Measurements from ENCODE around the gene CITED2.
"Not testable (repeated sequence)": the region's sequence is repeated elsewhere in the genome, so short reads cannot be mapped to it uniquely, and the experiment has no call there.

CITED2 gene

GRCh38 chr6:139364302-139364981 is 10.0 kb downstream of the CITED2 start:
- DNase-seq (ENCODE audit: low spot score) = peak; percentile 20

GRCh38 chr6:139363797-139364196 is 10.7 kb downstream of the CITED2 start:
- not testable (repeated sequence) for DNase-seq (ENCODE audit: low spot score)

- not testable (repeated sequence) for DNase-seq (ENCODE audit: low spot score)
Observed at GRCh38 chr6:139363123-139363522, 11.3 kb downstream of the CITED2 start.

GRCh38 chr6:139361211-139361610 is 13.2 kb downstream of the CITED2 start:
- DNase-seq (ENCODE audit: low spot score) = no peak

GRCh38 chr6:139356924-139357323 is 17.5 kb downstream of the CITED2 start:
- DNase-seq (ENCODE audit: low spot score) = no peak

- DNase-seq (ENCODE audit: low spot score) = no peak
Observed at GRCh38 chr6:139355777-139356445, 18.5 kb downstream of the CITED2 start.

GRCh38 chr6:139355172-139355571 is 19.3 kb downstream of the CITED2 start:
- no peak for DNase-seq (ENCODE audit: low spot score)

- no peak for DNase-seq (ENCODE audit: low spot score)
Observed at GRCh38 chr6:139354189-139354588, 20.3 kb downstream of the CITED2 start.

GRCh38 chr6:139349464-139350020 is 24.9 kb downstream of the CITED2 start:
- no peak for DNase-seq (ENCODE audit: low spot score)

GRCh38 chr6:139346392-139346791 is 28.1 kb downstream of the CITED2 start:
- no peak for DNase-seq (ENCODE audit: low spot score)

- DNase-seq (ENCODE audit: low spot score) = no peak
Observed at GRCh38 chr6:139344186-139344963, 30.1 kb downstream of the CITED2 start.

GRCh38 chr6:139343052-139343750 is 31.2 kb downstream of the CITED2 start:
- no peak for DNase-seq (ENCODE audit: low spot score)

- no peak for DNase-seq (ENCODE audit: low spot score)
Observed at GRCh38 chr6:139341060-139341459, 33.4 kb downstream of the CITED2 start.

- DNase-seq (ENCODE audit: low spot score) = no peak
Observed at GRCh38 chr6:139338795-139339194, 35.7 kb downstream of the CITED2 start.

GRCh38 chr6:139337830-139338229 is 36.6 kb downstream of the CITED2 start:
- DNase-seq (ENCODE audit: low spot score) = no peak

GRCh38 chr6:139337001-139337400 is 37.4 kb downstream of the CITED2 start:
- no peak for DNase-seq (ENCODE audit: low spot score)

GRCh38 chr6:139336488-139336887 is 38.0 kb downstream of the CITED2 start:
- DNase-seq (ENCODE audit: low spot score) = no peak

GRCh38 chr6:139335447-139336210 is 38.8 kb downstream of the CITED2 start:
- no peak for DNase-seq (ENCODE audit: low spot score)

- peak; percentile 46 for DNase-seq (ENCODE audit: low spot score)
Observed at GRCh38 chr6:139334806-139335446, 39.5 kb downstream of the CITED2 start.

- no peak for DNase-seq (ENCODE audit: low spot score)
Observed at GRCh38 chr6:139330826-139331500, 43.5 kb downstream of the CITED2 start.

All from hepatic stellate cell (primary cell).